Measurements from ENCODE around the gene ARPC5.

ARPC5 gene

DNA sequence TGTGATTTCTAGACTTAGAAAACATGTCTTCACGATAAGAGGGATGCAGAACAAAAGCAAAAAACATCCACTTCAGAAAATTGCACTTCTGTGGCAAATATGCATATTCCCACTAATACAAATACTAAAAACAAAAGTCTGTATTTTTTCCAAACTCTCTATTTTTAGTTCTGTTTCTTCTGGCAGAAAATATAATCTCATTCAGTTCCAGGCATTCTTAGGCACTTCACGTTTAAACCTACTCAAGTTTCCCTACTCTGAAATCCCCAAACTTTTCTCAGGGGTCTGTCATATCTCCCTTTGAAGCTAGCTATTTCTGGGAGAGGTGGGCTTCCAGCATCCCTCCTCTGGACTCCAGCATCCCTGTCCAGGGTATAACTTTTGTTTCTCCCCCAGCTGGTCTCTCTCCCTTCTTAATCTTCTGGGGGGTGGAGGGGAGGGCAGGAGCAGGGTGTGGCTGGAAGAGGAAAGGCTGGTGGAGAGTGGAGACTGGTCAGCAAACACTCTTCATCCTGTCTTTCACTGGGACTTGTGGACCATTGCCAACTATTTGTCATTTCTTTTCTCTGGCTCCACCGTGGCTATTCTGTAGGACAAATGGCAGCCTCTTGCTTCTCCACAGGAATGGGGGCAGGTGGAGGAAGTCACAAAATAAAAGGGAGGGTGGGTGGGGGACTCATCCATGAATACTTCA lies 25.7 kb downstream of the ARPC5 start:
- TF ChIP-seq, protein P1, sequence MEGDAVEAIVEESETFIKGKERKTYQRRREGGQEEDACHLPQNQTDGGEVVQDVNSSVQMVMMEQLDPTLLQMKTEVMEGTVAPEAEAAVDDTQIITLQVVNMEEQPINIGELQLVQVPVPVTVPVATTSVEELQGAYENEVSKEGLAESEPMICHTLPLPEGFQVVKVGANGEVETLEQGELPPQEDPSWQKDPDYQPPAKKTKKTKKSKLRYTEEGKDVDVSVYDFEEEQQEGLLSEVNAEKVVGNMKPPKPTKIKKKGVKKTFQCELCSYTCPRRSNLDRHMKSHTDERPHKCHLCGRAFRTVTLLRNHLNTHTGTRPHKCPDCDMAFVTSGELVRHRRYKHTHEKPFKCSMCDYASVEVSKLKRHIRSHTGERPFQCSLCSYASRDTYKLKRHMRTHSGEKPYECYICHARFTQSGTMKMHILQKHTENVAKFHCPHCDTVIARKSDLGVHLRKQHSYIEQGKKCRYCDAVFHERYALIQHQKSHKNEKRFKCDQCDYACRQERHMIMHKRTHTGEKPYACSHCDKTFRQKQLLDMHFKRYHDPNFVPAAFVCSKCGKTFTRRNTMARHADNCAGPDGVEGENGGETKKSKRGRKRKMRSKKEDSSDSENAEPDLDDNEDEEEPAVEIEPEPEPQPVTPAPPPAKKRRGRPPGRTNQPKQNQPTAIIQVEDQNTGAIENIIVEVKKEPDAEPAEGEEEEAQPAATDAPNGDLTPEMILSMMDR (IDR thresholded peaks at IDR 0.05; ENCODE audit: extremely low read depth, missing control alignments), result no peak
- DNase-seq (ENCODE audit: low spot score), result no peak

DNA sequence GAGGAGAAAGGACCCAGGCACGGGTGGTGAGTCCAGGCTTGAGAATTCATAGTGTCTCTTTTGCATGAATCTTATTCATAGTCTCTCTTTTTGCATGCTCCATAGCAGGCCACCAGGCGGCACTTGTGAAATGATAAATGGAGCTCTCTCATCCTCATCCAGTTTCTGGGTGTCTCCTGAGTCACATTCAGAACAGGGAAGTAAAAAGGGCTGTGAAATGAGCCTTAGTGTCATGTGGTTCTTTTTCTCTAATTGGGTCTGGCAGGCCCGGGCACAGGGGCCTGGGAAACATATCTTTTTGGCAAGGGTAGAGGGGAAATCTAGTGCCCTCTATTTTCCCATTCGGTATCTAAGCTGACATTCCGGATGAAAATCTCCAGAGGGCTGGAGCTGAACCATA lies 26.3 kb downstream of the ARPC5 start:
- TF ChIP-seq, protein P1 (IDR thresholded peaks at IDR 0.05; ENCODE audit: extremely low read depth, missing control alignments), result peak; percentile 18
- peak; percentile 45 for DNase-seq (ENCODE audit: low spot score)

DNA sequence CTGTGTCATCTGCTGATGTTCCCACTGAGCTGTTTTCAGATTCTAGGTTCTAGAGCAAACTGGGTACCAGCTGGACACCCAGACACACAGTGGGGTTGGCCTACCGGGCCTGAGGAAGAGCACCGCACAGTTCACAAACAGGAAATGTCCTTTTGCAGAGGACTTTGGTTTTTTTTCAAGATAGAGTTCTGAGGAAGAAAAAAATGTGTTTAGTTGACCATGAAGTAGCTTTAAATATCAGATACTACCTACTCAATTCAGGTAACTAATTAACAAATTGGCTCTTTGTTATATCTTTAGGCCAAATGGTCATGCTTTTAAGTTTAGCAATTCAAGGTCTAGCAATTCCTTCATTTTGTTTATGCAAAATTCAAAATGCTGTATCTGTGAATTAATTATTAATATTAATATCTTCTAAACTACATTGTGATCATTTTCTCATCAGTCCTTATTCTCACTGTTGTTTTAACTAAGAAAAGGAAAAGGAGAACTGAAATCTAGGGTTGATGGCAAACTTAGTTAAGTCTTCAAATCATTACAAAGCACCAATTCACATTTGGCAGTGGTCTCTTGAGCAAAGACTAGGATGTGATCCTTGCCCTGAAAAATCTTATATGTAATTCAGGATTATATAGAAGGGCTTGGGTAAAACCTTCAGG lies 28.1 kb downstream of the ARPC5 start:
- TF ChIP-seq, protein P1 (IDR thresholded peaks at IDR 0.05; ENCODE audit: extremely low read depth, missing control alignments), result no peak
- no peak for DNase-seq (ENCODE audit: low spot score)

DNA sequence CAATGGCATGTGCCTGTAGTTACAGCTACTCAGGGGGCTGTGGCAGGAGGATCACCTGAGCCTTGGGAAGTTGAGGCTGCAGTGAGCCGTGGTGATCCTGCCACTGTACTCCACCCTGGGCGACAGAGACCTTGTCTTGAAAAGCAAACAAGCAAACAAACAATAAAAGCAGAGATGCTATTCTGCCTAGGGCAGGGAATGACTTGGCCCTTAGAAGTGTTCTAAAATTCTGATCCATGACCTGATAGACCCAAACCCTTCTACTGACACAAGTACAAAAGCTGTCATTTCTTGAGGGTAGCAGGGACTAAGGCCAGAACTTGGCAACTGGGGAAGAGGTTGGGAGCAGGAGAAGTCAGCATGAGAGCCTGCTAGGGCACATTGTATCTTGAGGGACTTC lies 29.7 kb downstream of the ARPC5 start:
- TF ChIP-seq, protein P1 (IDR thresholded peaks at IDR 0.05; ENCODE audit: extremely low read depth, missing control alignments), result no peak
- DNase-seq (ENCODE audit: low spot score), result no peak

DNA sequence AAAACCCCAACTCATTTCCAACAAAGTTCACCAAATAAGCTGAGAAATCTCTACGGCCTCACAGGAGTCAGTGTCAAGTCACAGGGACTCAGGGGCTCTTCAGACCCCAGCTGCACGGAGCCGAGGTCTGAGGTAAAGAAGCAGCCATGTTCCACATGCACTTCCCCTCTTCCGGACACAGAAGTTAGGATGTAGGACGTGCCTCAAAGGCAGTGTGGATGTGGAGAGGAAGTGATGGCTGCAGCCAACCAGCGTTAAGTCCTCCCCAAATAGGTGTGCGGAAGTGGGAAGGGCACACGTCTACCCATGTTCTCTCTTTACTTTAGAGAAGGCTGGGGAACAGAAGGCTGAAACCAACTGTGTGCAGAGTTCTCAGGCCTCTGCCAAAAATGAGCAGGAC lies 30.8 kb downstream of the ARPC5 start:
- DNase-seq (ENCODE audit: low spot score), result no peak

DNA sequence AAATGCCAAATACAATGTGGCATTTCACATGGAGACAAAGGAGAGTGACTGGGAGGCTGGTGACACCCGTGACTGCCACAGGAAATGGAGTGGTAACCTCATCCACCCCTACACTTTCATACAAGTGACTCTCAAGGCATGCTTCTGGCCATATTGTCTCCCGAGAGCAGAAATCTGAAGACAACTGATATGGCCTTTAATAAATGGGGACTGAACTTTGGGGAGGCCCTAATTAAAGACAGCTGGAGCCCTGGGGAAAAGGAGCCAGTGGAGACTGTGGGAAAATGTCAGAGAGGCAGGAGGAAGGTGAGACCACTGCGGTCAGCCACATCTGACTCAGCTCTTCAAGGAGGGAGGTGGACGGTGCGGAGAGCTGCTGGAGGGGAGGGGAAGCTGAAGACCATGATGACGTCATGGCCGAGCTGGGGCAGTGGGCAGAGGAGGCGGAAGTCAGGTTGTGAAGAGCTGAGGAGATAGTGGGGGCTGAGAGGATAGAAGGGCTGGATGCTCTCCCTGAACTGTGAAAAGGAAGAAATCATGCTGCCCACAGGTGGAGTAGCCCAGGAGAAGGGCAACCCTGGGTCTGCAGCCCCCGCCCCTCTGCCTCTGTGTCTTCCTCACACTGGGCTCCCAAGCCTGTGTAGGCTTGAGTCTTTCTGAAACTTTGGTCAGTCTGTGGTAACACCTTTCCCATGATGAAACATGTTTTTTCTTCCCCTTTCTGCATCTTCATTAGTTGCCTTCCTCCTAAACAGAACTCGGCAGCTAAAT lies 31.4 kb downstream of the ARPC5 start:
- peak; percentile 58 for DNase-seq (ENCODE audit: low spot score)
- TF ChIP-seq, protein P1 (IDR thresholded peaks at IDR 0.05; ENCODE audit: extremely low read depth, missing control alignments), result no peak

More for the DNA sequence above, 30.8 kb downstream of the ARPC5 start:
- TF ChIP-seq, protein P1 (IDR thresholded peaks at IDR 0.05; ENCODE audit: extremely low read depth, missing control alignments), result no peak

DNA sequence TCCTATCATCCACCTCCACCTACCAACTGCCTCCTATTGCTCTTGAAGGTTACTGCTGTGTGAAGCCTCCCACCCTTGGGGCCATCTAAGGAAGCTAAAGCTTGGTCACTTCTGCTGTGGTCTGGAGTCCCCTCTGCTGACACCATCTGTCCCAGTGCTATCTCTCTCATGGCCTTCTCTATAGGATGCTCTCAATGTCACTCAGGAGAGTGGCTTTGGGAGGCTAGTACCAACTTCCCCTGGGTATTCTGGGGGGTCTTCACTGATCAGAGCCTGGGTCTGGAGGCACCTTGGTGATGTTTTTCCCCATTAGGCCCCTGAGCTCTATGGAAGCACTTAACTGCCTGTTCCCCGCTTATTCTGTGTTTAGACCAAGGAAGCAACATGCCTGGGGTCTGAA lies 33.1 kb downstream of the ARPC5 start:
- TF ChIP-seq, protein P1 (IDR thresholded peaks at IDR 0.05; ENCODE audit: extremely low read depth, missing control alignments), result no peak
- no peak for DNase-seq (ENCODE audit: low spot score)

Measured in GM20000 (cell line).